T-helper 9 cell (primary cell): ENCODE data around the gene MRPL10.

ENCODE experiments used
- DNase-seq: peaks from one replicate; pipeline ENCODE4 v3.0.0-alpha.2; 2020

The MRPL10 gene

GRCh38 chr17:47839071-47839470 lies 7.7 kb upstream of the MRPL10 start:
- DNase-seq = no peak

GRCh38 chr17:47838636-47839035 lies 7.3 kb upstream of the MRPL10 start:
- DNase-seq = no peak

GRCh38 chr17:47837401-47838039 lies 6.2 kb upstream of the MRPL10 start:
- DNase-seq = no peak

GRCh38 chr17:47836601-47837000 lies 5.3 kb upstream of the MRPL10 start:
- DNase-seq = no peak

GRCh38 chr17:47834756-47835155 lies 3.4 kb upstream of the MRPL10 start:
- no peak for DNase-seq

- no peak for DNase-seq
These were observed 590 bp upstream of the MRPL10 start for GRCh38 chr17:47831934-47832327.

GRCh38 chr17:47830396-47831002 lies 842 bp downstream of the MRPL10 start:
- no peak for DNase-seq

GRCh38 chr17:47829870-47830269 lies 1.5 kb downstream of the MRPL10 start:
- DNase-seq = peak; percentile 37

- no peak for DNase-seq
These were observed 7.8 kb downstream of the MRPL10 start for GRCh38 chr17:47823519-47823918.

GRCh38 chr17:47822785-47823184 lies 8.6 kb downstream of the MRPL10 start:
- DNase-seq = no peak

- peak; percentile 69 for DNase-seq
These were observed 9.6 kb downstream of the MRPL10 start, which contains the start of gene OSBPL7 for GRCh38 chr17:47821424-47822391. OSBPL7 (minus strand) TSS chr17:47821794; CDS start chr17:47820278, 1,516 bp downstream.

GRCh38 chr17:47821031-47821423 lies 10.3 kb downstream of the MRPL10 start:
- DNase-seq = no peak

GRCh38 chr17:47820033-47820789 lies 11.1 kb downstream of the MRPL10 start:
- no peak for DNase-seq

- DNase-seq = no peak
These were observed 11.9 kb downstream of the MRPL10 start for GRCh38 chr17:47819475-47819874.

- no peak for DNase-seq
These were observed 13.2 kb downstream of the MRPL10 start for GRCh38 chr17:47818002-47818695.

GRCh38 chr17:47816947-47817346 lies 14.4 kb downstream of the MRPL10 start:
- DNase-seq = no peak

- no peak for DNase-seq
These were observed 15.1 kb downstream of the MRPL10 start for GRCh38 chr17:47816111-47816735.

- no peak for DNase-seq
These were observed 16.0 kb downstream of the MRPL10 start for GRCh38 chr17:47815106-47815918.

GRCh38 chr17:47813512-47814031 lies 17.8 kb downstream of the MRPL10 start:
- no peak for DNase-seq

GRCh38 chr17:47813077-47813476 lies 18.3 kb downstream of the MRPL10 start:
- no peak for DNase-seq
